HG03442 (cell line): ENCODE data around the gene CES3.

ENCODE experiments used
- ATAC-seq: cut with Tn5 transposase; IDR thresholded peaks from one replicate; pipeline ENCODE4 v1.9.1; 2021; ENCODE audit warnings: mild to moderate bottlenecking, moderate library complexity; ENCODE audit not compliant: unreplicated experiment

CES3 gene, protein sequence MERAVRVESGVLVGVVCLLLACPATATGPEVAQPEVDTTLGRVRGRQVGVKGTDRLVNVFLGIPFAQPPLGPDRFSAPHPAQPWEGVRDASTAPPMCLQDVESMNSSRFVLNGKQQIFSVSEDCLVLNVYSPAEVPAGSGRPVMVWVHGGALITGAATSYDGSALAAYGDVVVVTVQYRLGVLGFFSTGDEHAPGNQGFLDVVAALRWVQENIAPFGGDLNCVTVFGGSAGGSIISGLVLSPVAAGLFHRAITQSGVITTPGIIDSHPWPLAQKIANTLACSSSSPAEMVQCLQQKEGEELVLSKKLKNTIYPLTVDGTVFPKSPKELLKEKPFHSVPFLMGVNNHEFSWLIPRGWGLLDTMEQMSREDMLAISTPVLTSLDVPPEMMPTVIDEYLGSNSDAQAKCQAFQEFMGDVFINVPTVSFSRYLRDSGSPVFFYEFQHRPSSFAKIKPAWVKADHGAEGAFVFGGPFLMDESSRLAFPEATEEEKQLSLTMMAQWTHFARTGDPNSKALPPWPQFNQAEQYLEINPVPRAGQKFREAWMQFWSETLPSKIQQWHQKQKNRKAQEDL

DNA sequence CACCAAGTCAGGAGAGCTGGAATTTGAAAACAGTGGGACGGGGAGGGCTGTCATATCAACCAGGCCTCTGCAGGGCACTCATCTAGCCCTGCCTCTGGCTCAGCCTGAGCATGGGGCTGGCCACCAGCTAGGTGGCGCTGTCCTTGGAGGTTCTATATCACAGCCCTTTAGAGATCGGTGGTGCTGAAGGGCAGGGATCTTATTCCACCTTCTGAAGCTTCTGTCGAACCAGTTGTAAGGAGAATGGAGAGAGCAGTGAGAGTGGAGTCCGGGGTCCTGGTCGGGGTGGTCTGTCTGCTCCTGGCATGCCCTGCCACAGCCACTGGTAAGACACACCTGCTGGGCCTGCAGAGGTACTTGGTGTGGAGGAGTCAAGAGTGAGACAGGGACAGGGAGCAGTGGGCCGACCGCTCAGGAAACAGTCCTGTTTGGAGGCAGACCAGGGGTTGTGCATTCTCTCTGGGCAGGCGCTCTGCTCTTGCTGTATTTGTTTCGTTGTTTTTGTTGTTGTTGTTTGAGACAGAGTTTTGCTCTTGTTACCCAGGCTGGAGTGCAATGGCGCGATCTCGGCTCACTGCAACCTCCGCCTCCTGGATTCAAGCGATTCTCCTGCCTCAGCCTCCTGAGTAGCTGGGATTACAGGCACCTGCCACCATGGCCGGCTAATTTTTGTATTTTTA, at the start of gene CES3:
Gene CES3 (plus strand): TSS at position 202 of the 680 bp plus-strand sequence. CDS start 42 bp downstream, at position 244.
- peak; percentile 77 for ATAC-seq

DNA sequence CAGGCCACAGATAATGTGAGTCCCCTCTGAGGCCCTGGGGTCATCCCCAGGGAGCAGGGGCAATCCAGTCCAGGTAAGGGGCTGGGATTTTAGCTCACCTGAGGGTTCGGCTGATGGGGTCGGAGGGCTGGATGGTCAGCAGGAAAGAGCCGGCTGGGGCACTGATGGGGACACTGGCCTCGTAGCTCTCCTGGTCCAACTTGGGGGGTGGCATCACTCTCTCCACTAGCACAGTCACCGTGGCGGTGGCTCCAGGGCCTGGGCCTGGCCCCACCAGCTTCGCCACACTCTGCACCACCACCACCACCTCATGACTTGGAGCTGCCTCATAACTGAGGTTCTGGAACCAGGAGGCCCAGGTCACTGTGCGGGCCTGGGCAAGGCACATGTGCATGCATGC, 49.3 kb upstream of the CES3 start:
- ATAC-seq, result no peak

- ATAC-seq, result no peak
These were observed 48.0 kb upstream of the CES3 start for GRCh38 chr16:66913081-66913480.

DNA sequence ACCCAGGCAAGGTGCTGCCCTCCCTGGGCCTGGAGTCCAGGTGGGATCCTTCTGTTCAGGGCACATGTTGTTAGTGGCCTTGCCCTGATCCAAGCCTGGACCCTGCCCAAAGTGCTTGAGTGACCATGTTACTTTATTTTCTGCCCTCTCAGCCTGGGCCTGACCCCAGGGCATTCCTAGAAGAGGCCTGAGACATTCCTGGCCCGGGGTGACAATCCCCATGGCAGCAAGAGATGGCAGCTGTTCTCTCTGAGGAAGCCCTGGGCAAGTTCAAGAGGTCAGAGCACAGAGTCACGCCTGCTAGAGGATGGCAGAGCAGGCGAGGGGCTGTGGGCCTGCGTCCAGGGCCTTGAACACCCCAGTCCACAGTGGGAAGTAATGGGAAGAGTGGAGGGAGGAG, 47.4 kb upstream of the CES3 start:
- no peak for ATAC-seq

DNA sequence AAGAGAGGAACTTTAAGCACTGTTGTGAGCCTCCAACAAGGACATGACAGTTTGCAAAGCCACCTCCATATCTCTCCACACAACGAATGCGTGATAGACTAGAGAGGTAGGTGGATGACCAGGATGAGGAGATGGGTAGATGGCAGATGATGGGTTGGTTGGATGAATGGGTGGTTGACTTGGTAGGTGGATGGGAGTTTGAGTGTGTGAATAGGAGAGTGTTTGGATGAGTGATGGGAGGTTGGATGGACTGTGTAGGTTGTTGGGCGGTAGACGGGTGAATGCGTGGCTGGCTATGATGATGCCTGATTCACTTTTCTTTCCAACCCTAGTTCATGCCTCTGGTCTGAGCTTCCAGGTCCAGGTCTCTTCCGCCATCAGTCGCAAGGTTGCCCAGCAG, 46.5 kb upstream of the CES3 start:
- no peak for ATAC-seq

- no peak for ATAC-seq
These were observed 46.0 kb upstream of the CES3 start for GRCh38 chr16:66915041-66915440.

DNA sequence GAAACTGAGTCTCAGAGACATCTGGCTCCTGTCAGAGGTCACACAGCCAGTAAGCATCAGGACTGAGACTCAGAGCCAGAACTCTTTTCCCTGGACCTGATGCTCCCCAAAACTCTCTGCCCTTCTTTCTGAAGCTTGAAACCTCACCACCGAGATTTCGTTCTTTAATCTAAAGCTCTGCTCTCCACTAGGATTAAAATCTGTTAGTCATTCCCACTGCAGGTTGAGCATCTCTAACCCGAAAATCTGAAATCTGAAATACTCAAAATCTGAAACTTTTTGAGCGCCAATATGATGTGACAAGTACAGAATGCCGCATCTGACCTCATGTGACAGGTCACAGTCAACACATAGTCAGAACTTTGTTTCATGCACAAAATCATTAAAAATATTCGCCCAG, 44.5 kb upstream of the CES3 start:
- no peak for ATAC-seq

DNA sequence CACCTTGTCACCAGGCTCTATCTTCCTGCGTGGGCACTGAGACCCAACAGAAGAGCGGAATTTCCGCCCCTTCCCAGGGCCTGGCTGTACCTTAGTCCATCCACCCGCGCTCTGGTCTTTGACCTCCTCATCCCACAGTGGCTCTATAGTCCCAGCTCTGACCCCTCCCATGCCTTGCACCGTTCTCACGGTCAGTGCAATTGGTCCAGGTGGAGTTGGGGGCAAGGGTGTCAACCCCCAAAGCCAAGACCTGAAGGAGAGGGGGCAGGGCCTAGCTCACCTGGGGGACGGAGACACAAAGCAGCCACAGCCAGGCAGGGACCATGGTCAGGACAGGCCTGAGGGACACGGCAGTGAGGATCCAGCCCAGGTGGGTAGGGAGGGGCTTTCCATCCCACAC, 43.3 kb upstream of the CES3 start:
- no peak for ATAC-seq

DNA sequence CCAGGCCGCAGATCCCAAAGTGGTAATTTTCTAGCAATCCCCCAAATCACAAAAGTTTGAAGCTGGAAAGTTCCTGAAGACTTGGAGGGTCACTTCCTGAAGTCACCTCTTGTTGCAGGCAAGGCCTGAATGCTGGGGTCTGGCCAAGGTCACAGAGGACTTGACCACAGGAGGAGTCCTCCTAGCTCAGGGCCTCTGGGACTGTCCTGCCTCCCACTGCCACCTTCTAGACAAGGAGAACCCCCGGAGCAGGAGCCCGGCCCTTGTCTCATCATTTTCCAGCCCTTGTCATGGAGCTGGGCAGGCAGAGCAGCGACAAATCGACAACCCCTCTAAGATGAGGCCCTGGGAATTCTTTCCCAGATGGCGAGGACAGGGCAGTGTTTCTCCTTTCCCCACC, 42.7 kb upstream of the CES3 start:
- no peak for ATAC-seq

DNA sequence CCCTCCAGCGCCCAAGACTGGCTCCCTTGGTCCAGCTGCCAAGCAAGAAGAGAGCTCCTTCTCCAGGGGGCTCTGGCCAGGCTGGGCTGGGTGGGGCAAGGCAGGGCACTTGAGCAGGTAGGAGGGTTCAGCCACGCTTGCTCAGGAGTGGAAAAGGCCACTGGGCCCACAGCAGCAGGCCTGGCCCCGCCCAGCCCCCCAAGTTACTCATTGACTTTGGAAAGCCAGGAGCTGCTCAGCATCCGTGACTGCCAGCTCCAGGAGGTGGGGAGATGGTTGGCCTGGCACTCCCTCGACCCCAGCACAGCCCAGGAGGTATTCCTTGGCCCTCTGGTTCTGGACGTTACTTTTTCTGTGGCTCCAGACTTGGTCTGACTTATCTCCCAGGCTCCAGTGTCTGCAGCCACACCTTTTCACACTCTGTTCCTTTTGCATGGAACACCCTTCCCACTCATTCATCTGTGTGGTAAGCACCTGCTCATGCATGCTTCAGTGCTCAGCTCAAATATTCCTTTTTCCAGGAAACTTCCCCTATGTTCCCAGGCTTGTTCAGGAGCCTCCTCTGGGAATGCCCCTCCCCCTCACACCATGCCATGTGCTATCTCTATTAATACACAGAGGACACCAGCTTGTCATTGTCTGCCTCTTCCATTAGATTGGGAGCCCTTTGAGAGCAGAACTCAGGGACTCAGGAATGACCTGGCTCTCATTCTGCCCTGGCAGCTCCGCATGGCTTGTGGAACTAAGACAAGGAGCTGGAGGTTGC, 42.1 kb upstream of the CES3 start, which contains the start of gene CDH16:
Gene CDH16 (minus strand): TSS at position 83 of the 766 bp plus-strand sequence. CDS start 820 bp downstream, outside the sequence.
- no peak for ATAC-seq

- no peak for ATAC-seq
These were observed 41.3 kb upstream of the CES3 start for GRCh38 chr16:66919569-66920298.

GRCh38 chr16:66920299-66920590, 40.8 kb upstream of the CES3 start:
- ATAC-seq, result no peak

- ATAC-seq, result no peak
These were observed 40.0 kb upstream of the CES3 start for GRCh38 chr16:66920924-66921680.

DNA sequence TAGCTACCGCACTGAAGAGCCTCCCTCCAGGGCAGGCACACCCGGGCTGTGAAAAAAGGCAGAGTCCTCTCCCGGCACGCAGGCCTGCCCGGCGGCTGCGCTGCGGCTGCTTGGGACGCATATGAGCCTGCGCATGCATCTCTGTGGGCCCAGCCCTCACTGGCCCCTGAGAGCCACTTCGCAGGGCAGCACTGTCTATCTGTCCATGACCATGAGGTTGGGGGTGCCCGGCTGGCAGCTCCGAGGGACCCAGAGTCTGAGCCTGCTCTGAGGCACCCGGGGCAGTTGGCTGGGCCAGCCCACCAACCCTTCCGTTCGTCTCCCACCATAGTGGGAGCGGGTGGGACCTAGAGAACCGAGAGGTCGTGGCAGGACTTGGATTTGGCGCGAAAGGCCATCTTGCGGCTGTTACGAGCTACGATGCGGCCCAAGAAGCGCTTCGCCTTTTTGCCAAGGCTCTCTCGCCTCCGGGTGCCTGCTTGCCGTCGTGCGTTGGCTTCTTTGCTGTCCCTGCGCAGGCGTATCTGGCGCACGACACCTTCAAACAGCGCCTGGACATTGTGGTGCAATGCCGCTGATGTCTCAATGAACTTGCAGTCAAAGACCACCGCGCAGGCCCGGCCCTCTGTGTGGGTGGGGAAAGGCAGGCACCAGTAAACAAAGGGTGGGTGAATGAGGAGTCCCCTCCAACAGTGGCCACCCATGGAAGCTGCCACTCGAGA, 39.2 kb upstream of the CES3 start:
- ATAC-seq, result no peak

DNA sequence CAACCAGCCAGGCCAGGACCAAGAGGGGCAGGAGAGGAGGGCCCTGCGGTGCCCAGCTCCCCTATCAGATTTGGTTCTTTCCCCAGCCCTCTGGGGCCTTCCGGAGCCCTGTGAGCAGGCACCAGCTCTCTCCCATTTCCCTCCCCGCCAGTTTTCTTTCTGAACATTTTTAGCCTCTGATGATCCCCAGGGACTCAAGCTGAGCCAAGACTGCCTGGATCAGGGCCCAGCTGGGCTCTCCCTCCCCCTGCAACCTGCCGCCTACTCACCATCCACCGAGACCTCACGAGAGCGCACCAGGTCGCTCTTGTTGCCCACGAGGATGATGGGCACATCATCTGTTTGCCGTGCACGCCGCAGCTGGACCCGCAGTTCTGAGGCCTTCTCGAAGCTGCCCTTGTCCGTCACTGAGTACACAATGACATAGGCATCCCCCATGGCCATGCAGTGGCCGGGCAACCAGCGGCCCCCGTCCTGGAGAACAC, 37.8 kb upstream of the CES3 start:
- no peak for ATAC-seq

DNA sequence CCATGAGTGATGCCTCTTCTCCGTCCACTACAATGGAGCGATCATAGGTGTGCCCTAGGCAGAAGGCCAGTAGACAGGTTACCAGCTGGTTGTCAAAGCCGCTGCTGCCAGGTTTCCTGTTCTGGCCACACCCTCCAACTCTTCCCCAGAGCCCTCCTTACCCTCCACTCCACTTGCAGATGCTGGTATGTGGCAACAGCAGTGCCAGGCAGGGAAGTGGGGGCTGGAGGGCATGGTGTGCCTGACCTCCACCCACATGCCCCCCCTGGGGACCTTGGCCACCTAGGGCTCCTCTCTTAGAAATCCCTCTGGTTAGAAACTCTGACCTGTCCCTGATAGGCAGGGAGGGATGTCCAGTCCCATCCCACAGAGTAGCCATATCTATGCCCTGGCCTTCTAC, 37.2 kb upstream of the CES3 start:
- no peak for ATAC-seq

DNA sequence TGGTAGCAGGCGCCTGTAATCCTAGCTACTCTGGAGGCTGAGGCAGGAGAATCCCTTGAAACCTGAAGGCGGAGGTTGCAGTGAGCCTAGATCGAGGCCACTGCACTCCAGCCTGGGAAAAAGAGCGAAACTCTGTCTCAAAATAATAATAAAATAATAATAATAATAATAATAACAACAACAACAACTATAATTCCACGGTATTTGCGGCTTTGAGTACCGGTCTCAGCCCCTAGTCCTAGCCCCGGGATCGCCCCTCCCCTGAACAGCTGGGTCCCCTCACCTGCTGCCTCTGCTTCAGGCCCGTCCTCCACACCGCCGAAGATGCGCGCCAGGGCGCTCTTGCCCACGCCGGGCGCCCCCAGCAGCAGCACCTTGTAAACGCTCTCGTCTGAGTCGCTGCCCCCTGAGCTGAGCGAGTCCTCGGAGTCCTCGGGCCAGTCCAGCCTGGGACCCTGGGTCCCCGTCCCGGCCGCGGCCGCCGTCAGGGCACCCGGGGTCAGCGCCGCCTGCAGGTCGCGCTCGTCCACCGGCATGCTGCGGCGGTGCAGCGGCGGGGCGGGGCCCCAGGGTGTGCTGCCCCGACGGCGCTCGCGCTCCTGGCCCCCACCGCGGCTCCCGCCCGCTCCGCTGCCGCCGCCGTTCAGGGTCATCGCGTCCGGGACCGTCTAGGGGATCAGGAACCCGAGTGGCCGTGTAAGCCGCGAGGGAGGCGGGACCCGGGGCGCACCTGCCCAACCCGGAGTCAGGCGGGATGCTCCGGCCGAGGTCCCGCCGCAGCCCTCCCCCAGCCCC, 36.3 kb upstream of the CES3 start:
- peak; percentile 34 for ATAC-seq

- peak; percentile 13 for ATAC-seq
These were observed 35.7 kb upstream of the CES3 start, which contains the start of gene RRAD for GRCh38 chr16:66925322-66925840. RRAD (minus strand) TSS chr16:66925535; CDS start chr16:66925179, 356 bp downstream.
